ENCODE measurements around the gene ARL14.

Gene ARL14

GRCh38 chr3:160676547-160677303 is at the start of gene ARL14:
Gene ARL14 (plus strand): TSS chr3:160677160. CDS start chr3:160677347, 187 bp downstream.
- Mint-ChIP-seq H3K4me3 (no peak within 1 kb of the TSS), H3K27me3 (peaks cover 3% of the 10 kb centered on the region), H3K27ac (no peak within 1 kb of the TSS), H3K4me1 (ENCODE audit: low read depth) (peaks cover 3% of the 10 kb centered on the region), H3K36me3 (ENCODE audit: low read depth) (no peaks in the 10 kb centered on the region), H3K9me3 (no peaks in the 10 kb centered on the region)

DNA sequence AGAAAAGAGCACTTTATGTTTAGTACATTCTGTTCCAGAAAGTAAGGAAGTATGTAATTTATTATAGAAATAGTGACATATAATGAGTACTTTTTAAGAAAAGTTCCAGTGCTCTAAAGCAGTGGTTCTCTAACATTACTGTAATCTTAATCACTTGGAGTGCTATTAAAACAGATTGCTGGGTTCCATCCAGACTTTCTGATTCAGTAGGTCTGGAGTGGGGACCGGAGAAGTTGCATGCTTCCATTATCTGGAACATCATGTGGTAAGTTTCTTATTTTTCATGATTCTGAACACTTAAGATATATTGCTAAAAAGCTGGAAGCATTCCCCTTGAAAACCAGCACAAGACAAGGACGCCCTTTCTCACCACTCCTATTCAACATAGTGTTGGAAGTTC is 47.5 kb upstream of the ARL14 start:
- no peaks in the 10 kb centered on the region for H3K4me1 Mint-ChIP-seq (ENCODE audit: low read depth)
- H3K9me3 Mint-ChIP-seq = no peaks in the 10 kb centered on the region
- no peaks in the 10 kb centered on the region for H3K36me3 Mint-ChIP-seq (ENCODE audit: low read depth)
- H3K27me3 Mint-ChIP-seq = peaks cover 21% of the 10 kb centered on the region
- H3K4me3 Mint-ChIP-seq = no peak overlapping the region
- H3K27ac Mint-ChIP-seq = no peak overlapping the region

DNA sequence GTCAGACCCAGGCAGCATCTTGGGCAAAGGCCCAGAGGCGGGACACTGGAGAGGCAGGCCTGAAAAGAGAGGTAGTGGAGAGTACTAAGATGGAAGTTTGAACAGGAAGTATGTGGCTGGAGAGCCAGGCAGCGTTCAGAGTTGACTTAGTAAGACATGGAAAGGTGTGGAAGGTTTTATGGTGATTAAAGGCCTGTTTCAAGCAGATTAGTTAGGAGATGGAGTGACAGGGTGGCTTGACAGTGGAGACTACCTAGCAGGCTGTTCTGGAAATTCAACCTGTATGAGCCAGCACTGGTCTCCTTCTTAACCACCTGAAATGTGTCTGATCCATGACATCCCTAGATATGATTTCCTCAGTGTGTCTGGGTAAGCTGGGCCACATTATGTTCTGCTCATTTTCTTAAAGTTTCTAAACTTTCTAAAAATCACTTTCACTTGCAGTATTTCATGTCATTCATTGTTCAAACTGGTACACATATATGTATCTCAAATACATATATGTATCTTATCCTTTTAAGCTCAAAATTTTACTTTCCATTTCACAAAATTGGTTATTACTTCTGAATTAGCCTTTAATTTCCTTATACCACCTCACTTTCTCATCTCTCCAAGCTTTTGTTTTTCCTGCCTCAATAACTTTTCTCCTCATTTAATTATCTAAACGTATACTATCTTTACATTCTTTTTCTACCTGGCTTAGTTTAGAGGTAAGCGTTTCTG is 43.4 kb upstream of the ARL14 start:
- Mint-ChIP-seq H3K27me3 (peaks cover 12% of the 10 kb centered on the region), H3K27ac (no peak overlapping the region), H3K9me3 (no peaks in the 10 kb centered on the region), H3K36me3 (ENCODE audit: low read depth) (no peaks in the 10 kb centered on the region), H3K4me3 (no peak overlapping the region), H3K4me1 (ENCODE audit: low read depth) (no peaks in the 10 kb centered on the region)

DNA sequence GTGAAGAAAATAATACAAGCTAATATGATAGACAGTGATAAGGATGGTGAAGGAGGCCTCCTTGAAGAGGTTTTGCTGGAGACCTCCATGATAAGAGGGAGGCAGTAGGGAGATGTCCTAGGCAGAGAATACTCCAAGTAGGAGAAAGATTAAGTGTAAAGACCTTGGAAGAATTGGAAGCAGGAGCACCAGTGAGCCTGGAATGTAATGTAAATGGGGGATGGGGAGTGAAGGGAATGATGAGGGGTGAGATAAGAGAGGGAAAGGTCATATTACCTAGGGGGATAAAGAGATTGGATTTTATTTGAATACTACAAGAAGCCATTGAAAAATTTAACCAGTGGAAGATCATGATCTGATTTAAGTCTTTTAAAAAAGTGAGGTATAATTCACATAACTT is 41.7 kb upstream of the ARL14 start:
- Mint-ChIP-seq H3K27me3 (peaks cover 3% of the 10 kb centered on the region), H3K27ac (no peak overlapping the region), H3K9me3 (no peaks in the 10 kb centered on the region)

GRCh38 chr3:160637086-160637485 is 39.9 kb upstream of the ARL14 start:
- H3K27me3 Mint-ChIP-seq = no peaks in the 10 kb centered on the region
- H3K27ac Mint-ChIP-seq = no peak overlapping the region
- no peak overlapping the region for H3K4me3 Mint-ChIP-seq
- H3K9me3 Mint-ChIP-seq = no peaks in the 10 kb centered on the region
- H3K36me3 Mint-ChIP-seq (ENCODE audit: low read depth) = no peaks in the 10 kb centered on the region
- H3K4me1 Mint-ChIP-seq (ENCODE audit: low read depth) = no peaks in the 10 kb centered on the region

More for the DNA sequence above, 41.7 kb upstream of the ARL14 start:
- Mint-ChIP-seq H3K36me3 (ENCODE audit: low read depth) (no peaks in the 10 kb centered on the region), H3K4me1 (ENCODE audit: low read depth) (no peaks in the 10 kb centered on the region), H3K4me3 (no peak overlapping the region)

GRCh38 chr3:160638184-160638583 is 38.8 kb upstream of the ARL14 start:
- Mint-ChIP-seq H3K4me3 (no peak overlapping the region), H3K27ac (no peak overlapping the region), H3K36me3 (ENCODE audit: low read depth) (no peaks in the 10 kb centered on the region), H3K4me1 (ENCODE audit: low read depth) (no peaks in the 10 kb centered on the region), H3K27me3 (no peaks in the 10 kb centered on the region), H3K9me3 (no peaks in the 10 kb centered on the region)

GRCh38 chr3:160641665-160642309 is 35.2 kb upstream of the ARL14 start:
- Mint-ChIP-seq H3K4me3 (no peak overlapping the region), H3K27ac (no peak overlapping the region), H3K4me1 (ENCODE audit: low read depth) (no peaks in the 10 kb centered on the region), H3K9me3 (no peaks in the 10 kb centered on the region), H3K36me3 (ENCODE audit: low read depth) (no peaks in the 10 kb centered on the region), H3K27me3 (no peaks in the 10 kb centered on the region)

GRCh38 chr3:160643994-160644393 is 33.0 kb upstream of the ARL14 start:
- Mint-ChIP-seq H3K27ac (no peak overlapping the region), H3K36me3 (ENCODE audit: low read depth) (no peaks in the 10 kb centered on the region), H3K4me1 (ENCODE audit: low read depth) (no peaks in the 10 kb centered on the region), H3K9me3 (no peaks in the 10 kb centered on the region), H3K4me3 (no peak overlapping the region), H3K27me3 (peaks cover 4% of the 10 kb centered on the region)

- Mint-ChIP-seq H3K27ac (no peak overlapping the region), H3K36me3 (ENCODE audit: low read depth) (no peaks in the 10 kb centered on the region), H3K4me1 (ENCODE audit: low read depth) (no peaks in the 10 kb centered on the region), H3K27me3 (peaks cover 4% of the 10 kb centered on the region), H3K9me3 (no peaks in the 10 kb centered on the region), H3K4me3 (no peak overlapping the region)
These were observed 32.5 kb upstream of the ARL14 start for GRCh38 chr3:160644491-160644890.

DNA sequence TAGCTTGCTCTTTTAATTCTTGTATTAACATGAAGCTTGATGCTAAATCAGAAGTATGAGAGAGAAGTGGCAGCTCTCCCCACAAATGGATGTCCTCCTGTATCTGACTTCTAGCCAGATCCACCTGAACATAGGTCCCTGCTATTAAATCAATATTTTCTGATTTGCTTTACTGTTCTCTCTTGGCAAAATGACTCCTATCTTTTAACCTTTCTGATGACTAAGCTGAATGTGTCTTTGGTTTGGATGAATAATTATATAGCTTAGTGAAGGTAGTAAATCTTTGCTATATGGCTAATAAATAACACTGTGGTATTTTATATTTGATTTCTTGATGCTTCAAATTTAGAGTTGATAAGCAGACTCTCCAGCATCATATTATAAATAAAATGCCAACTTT is 28.3 kb upstream of the ARL14 start:
- Mint-ChIP-seq H3K36me3 (ENCODE audit: low read depth) (no peaks in the 10 kb centered on the region), H3K27ac (no peak overlapping the region), H3K27me3 (peaks cover 4% of the 10 kb centered on the region), H3K9me3 (no peaks in the 10 kb centered on the region), H3K4me1 (ENCODE audit: low read depth) (no peaks in the 10 kb centered on the region), H3K4me3 (no peak overlapping the region)

GRCh38 chr3:160649596-160649995 is 27.4 kb upstream of the ARL14 start:
- Mint-ChIP-seq H3K4me1 (ENCODE audit: low read depth) (no peaks in the 10 kb centered on the region), H3K27ac (no peak overlapping the region), H3K9me3 (no peaks in the 10 kb centered on the region), H3K36me3 (ENCODE audit: low read depth) (no peaks in the 10 kb centered on the region), H3K27me3 (peaks cover 4% of the 10 kb centered on the region), H3K4me3 (no peak overlapping the region)

- H3K27ac Mint-ChIP-seq = no peak overlapping the region
- H3K9me3 Mint-ChIP-seq = no peaks in the 10 kb centered on the region
- H3K36me3 Mint-ChIP-seq (ENCODE audit: low read depth) = no peaks in the 10 kb centered on the region
- no peak overlapping the region for H3K4me3 Mint-ChIP-seq
- no peaks in the 10 kb centered on the region for H3K4me1 Mint-ChIP-seq (ENCODE audit: low read depth)
- no peaks in the 10 kb centered on the region for H3K27me3 Mint-ChIP-seq
These were observed 23.4 kb upstream of the ARL14 start for GRCh38 chr3:160653512-160653911.

- H3K27ac Mint-ChIP-seq = no peak overlapping the region
- peaks cover 5% of the 10 kb centered on the region for H3K4me1 Mint-ChIP-seq (ENCODE audit: low read depth)
- H3K4me3 Mint-ChIP-seq = no peak overlapping the region
- peaks cover 5% of the 10 kb centered on the region for H3K27me3 Mint-ChIP-seq
- H3K9me3 Mint-ChIP-seq = no peaks in the 10 kb centered on the region
- H3K36me3 Mint-ChIP-seq (ENCODE audit: low read depth) = no peaks in the 10 kb centered on the region
These were observed 16.1 kb upstream of the ARL14 start for GRCh38 chr3:160660902-160661301.

DNA sequence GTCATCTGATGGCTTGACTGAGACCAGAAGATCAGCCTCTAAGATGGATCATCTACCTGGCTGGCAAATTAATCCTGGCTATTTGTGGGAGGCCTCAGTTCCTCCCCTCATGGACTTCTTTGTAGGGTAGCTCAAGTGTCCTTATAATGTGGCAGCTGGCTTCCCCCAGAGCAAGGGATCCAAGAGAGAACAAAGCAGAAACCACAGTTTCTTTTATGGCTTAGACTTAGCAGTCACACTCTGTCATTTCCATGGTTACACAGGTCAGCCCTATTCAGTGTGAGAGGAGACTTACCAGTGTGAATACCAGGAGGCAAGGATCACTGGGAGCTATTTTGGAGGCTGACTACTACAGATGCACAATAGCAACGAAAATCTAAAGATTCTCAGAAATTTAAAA is 15.3 kb upstream of the ARL14 start:
- no peak overlapping the region for H3K4me3 Mint-ChIP-seq
- H3K9me3 Mint-ChIP-seq = no peaks in the 10 kb centered on the region
- no peak overlapping the region for H3K27ac Mint-ChIP-seq
- peaks cover 11% of the 10 kb centered on the region for H3K4me1 Mint-ChIP-seq (ENCODE audit: low read depth)
- H3K27me3 Mint-ChIP-seq = peaks cover 6% of the 10 kb centered on the region
- no peaks in the 10 kb centered on the region for H3K36me3 Mint-ChIP-seq (ENCODE audit: low read depth)

DNA sequence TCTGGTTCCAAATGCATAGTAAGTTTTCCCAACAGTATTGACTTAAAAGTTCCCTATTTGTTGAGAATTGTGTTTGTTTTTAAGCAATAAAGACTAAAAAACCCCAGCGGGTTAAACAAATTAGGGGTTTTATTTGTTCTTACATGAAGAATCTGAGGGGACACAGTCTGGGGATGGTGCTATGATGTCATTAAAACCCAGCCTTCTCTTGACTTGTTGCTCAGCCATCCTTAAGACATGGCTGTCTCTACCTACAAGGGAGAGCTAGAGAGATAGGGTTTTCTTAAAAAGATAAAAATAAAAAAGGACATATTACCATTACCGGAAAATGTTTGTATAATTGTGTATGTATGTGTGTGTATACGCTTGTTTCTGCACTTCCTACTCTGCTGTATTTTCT is 11.7 kb upstream of the ARL14 start:
- Mint-ChIP-seq H3K4me3 (no peak overlapping the region), H3K9me3 (no peaks in the 10 kb centered on the region), H3K27ac (no peak overlapping the region), H3K36me3 (ENCODE audit: low read depth) (no peaks in the 10 kb centered on the region), H3K27me3 (peaks cover 15% of the 10 kb centered on the region), H3K4me1 (ENCODE audit: low read depth) (peaks cover 11% of the 10 kb centered on the region)
